ENCODE results near the gene MPC1L. TPM values are rescaled to one million over a fixed set of nuclear protein-coding genes. Genes with fewer than 3 reads are reported as not detected.

MPC1L gene
- total and polyA plus RNA-seq, 9 donors, result not detected

GRCh38 chrX:40623665-40624064 is 437 bp downstream of the MPC1L start:
- WGBS (ENCODE audit: insufficient coverage), result 85% methylated on average over 23 of the region's 32 CpGs
- no peaks in the 10 kb centered on the region for H3K4me1 ChIP-seq (ENCODE audit: control insufficient read depth, insufficient read depth, low read length)
- no peak overlapping the region for H3K27ac ChIP-seq (ENCODE audit: low read length)
- peaks cover 3% of the 10 kb centered on the region for H3K36me3 ChIP-seq (ENCODE audit: control insufficient read depth, insufficient read depth, low read length)
- peaks cover 3% of the 10 kb centered on the region for H3K9me3 ChIP-seq (replicated peaks; ENCODE audit: control insufficient read depth, low read depth, low read length)
- peaks cover 33% of the 10 kb centered on the region for H3K27me3 ChIP-seq (ENCODE audit: control insufficient read depth, insufficient read depth, low read length)
- H3K4me3 ChIP-seq (ENCODE audit: low read length), result no peak overlapping the region
- DNase-seq, result no peak

DNA sequence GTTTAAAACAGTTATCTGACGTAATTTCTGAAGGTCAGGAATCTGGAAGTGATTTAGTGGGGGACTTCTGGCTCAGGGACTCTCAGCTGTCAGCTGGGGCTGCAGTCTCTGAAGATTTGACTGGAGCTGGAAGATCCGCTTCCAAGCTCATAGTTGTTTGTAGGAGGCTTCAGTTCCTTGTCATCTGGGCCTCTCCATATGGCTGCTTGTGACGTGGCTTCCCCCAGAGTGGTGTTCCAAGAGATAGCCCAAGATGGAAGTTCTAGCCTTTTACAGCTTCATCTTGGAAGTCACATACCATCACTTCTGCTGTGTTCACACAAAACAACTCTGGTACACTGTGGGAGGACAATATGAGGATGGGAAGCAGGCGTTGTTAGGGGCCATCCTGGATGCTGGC is 2.1 kb downstream of the MPC1L start:
- H3K27ac ChIP-seq (ENCODE audit: low read length), result no peak overlapping the region
- DNase-seq, result peak; percentile 31
- peaks cover 36% of the 10 kb centered on the region for H3K27me3 ChIP-seq (ENCODE audit: control insufficient read depth, insufficient read depth, low read length)
- H3K9me3 ChIP-seq (replicated peaks; ENCODE audit: control insufficient read depth, low read depth, low read length), result peaks cover 3% of the 10 kb centered on the region
- H3K36me3 ChIP-seq (ENCODE audit: control insufficient read depth, insufficient read depth, low read length), result peaks cover 11% of the 10 kb centered on the region
- no CpG with 5 or more reads among the region's 4 CpGs for WGBS (ENCODE audit: insufficient coverage)
- no peak overlapping the region for H3K4me3 ChIP-seq (ENCODE audit: low read length)
- H3K4me1 ChIP-seq (ENCODE audit: control insufficient read depth, insufficient read depth, low read length), result no peaks in the 10 kb centered on the region

GRCh38 chrX:40628506-40628905 is 5.3 kb downstream of the MPC1L start:
- 85% methylated on average over 4 of the region's 5 CpGs for WGBS (ENCODE audit: insufficient coverage)
- H3K27ac ChIP-seq (ENCODE audit: low read length), result no peak overlapping the region
- H3K9me3 ChIP-seq (replicated peaks; ENCODE audit: control insufficient read depth, low read depth, low read length), result no peaks in the 10 kb centered on the region
- peaks cover 29% of the 10 kb centered on the region for H3K27me3 ChIP-seq (ENCODE audit: control insufficient read depth, insufficient read depth, low read length)
- H3K4me1 ChIP-seq (ENCODE audit: control insufficient read depth, insufficient read depth, low read length), result no peaks in the 10 kb centered on the region
- no peak overlapping the region for H3K4me3 ChIP-seq (ENCODE audit: low read length)
- DNase-seq, result no peak
- peaks cover 21% of the 10 kb centered on the region for H3K36me3 ChIP-seq (ENCODE audit: control insufficient read depth, insufficient read depth, low read length)

DNA sequence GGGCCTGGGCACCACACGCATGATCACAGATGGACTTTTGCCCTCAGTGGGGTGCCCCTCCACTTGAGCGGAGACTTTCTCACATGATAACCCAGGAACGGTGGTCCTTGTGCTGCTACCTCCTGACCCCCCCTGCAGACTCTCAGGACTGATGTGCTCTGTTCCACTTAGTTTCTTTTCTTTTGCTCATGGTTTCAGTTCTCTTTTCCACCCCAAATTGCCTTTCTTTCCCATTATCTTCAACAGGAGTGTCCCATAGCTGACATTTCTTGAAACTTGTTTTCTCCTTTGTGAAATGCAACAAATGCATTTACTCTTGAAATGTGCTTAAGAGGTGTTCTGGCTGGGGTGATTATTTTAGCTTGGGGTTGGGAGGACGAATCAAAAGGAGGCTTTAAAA is 9.0 kb downstream of the MPC1L start:
- 86% methylated on average over 4 of the region's 4 CpGs for WGBS (ENCODE audit: insufficient coverage)
- DNase-seq, result no peak
- H3K27me3 ChIP-seq (ENCODE audit: control insufficient read depth, insufficient read depth, low read length), result peaks cover 31% of the 10 kb centered on the region
- H3K4me1 ChIP-seq (ENCODE audit: control insufficient read depth, insufficient read depth, low read length), result no peaks in the 10 kb centered on the region
- H3K36me3 ChIP-seq (ENCODE audit: control insufficient read depth, insufficient read depth, low read length), result peaks cover 37% of the 10 kb centered on the region
- no peaks in the 10 kb centered on the region for H3K9me3 ChIP-seq (replicated peaks; ENCODE audit: control insufficient read depth, low read depth, low read length)
- no peak overlapping the region for H3K27ac ChIP-seq (ENCODE audit: low read length)
- no peak overlapping the region for H3K4me3 ChIP-seq (ENCODE audit: low read length)

- no CpG with 5 or more reads among the region's 3 CpGs for WGBS (ENCODE audit: insufficient coverage)
- DNase-seq, result no peak
- no peaks in the 10 kb centered on the region for H3K4me1 ChIP-seq (ENCODE audit: control insufficient read depth, insufficient read depth, low read length)
- H3K9me3 ChIP-seq (replicated peaks; ENCODE audit: control insufficient read depth, low read depth, low read length), result no peaks in the 10 kb centered on the region
- H3K36me3 ChIP-seq (ENCODE audit: control insufficient read depth, insufficient read depth, low read length), result peaks cover 38% of the 10 kb centered on the region
- H3K27ac ChIP-seq (ENCODE audit: low read length), result no peak overlapping the region
- H3K4me3 ChIP-seq (ENCODE audit: low read length), result no peak overlapping the region
- H3K27me3 ChIP-seq (ENCODE audit: control insufficient read depth, insufficient read depth, low read length), result peaks cover 43% of the 10 kb centered on the region
Measured at GRCh38 chrX:40637687-40638086, 14.5 kb downstream of the MPC1L start.

GRCh38 chrX:40644176-40644575 is 20.9 kb downstream of the MPC1L start:
- peaks cover 22% of the 10 kb centered on the region for H3K4me1 ChIP-seq (ENCODE audit: control insufficient read depth, insufficient read depth, low read length)
- no peaks in the 10 kb centered on the region for H3K9me3 ChIP-seq (replicated peaks; ENCODE audit: control insufficient read depth, low read depth, low read length)
- WGBS (ENCODE audit: insufficient coverage), result no CpG with 5 or more reads among the region's 5 CpGs
- peaks cover 47% of the 10 kb centered on the region for H3K27me3 ChIP-seq (ENCODE audit: control insufficient read depth, insufficient read depth, low read length)
- DNase-seq, result peak; percentile 64
- H3K4me3 ChIP-seq (ENCODE audit: low read length), result no peak overlapping the region
- peak overlapping the region; percentile 4 for H3K27ac ChIP-seq (ENCODE audit: low read length)
- H3K36me3 ChIP-seq (ENCODE audit: control insufficient read depth, insufficient read depth, low read length), result peaks cover 9% of the 10 kb centered on the region

DNA sequence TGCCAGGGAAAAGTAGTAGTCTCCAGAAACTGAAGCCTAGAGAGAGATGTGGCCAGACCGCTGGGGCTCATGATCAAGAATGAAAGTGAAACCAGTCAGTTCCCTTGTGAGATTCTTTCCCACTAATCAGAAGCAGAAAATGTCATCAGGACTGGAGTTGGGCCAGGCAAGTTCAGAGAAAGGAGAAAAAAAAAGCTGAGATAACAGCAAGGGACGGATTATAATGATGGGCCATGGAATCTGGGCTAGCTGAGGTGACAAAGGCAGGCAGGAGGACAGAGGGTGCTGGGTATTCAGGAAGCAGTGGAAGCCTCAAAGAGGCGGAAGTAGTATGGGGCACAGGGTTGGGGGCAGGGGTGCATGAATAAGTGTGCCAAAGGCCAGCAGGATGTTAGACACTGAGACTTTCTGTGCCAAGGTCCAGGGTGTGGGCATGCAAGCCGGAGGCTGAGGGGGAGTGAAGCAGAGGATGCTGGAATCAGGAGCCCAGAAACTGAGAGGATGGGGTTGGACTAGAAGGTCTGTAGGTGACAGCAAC is 21.7 kb downstream of the MPC1L start:
- 59% methylated on average over 3 of the region's 4 CpGs for WGBS (ENCODE audit: insufficient coverage)
- H3K4me3 ChIP-seq (ENCODE audit: low read length), result peak overlapping the region; percentile 9
- H3K27me3 ChIP-seq (ENCODE audit: control insufficient read depth, insufficient read depth, low read length), result peaks cover 42% of the 10 kb centered on the region
- peak overlapping the region; percentile 78 for H3K27ac ChIP-seq (ENCODE audit: low read length)
- peaks cover 22% of the 10 kb centered on the region for H3K4me1 ChIP-seq (ENCODE audit: control insufficient read depth, insufficient read depth, low read length)
- peak; percentile 77 for DNase-seq
- H3K36me3 ChIP-seq (ENCODE audit: control insufficient read depth, insufficient read depth, low read length), result peaks cover 5% of the 10 kb centered on the region
- H3K9me3 ChIP-seq (replicated peaks; ENCODE audit: control insufficient read depth, low read depth, low read length), result no peaks in the 10 kb centered on the region

GRCh38 chrX:40646489-40647306 is 23.5 kb downstream of the MPC1L start:
- Histone ChIP-seq H3K27ac (ENCODE audit: low read length) (peak overlapping the region; percentile 47), H3K27me3 (ENCODE audit: control insufficient read depth, insufficient read depth, low read length) (peaks cover 32% of the 10 kb centered on the region), H3K4me1 (ENCODE audit: control insufficient read depth, insufficient read depth, low read length) (peaks cover 22% of the 10 kb centered on the region), H3K9me3 (replicated peaks; ENCODE audit: control insufficient read depth, low read depth, low read length) (no peaks in the 10 kb centered on the region), H3K36me3 (ENCODE audit: control insufficient read depth, insufficient read depth, low read length) (peaks cover 3% of the 10 kb centered on the region), H3K4me3 (ENCODE audit: low read length) (peak overlapping the region; percentile 68)
- whole genome bisulfite sequencing (ENCODE audit: insufficient coverage), result 11% methylated on average over 29 of the region's 33 CpGs
- peak; percentile 31 for DNase-seq

DNA sequence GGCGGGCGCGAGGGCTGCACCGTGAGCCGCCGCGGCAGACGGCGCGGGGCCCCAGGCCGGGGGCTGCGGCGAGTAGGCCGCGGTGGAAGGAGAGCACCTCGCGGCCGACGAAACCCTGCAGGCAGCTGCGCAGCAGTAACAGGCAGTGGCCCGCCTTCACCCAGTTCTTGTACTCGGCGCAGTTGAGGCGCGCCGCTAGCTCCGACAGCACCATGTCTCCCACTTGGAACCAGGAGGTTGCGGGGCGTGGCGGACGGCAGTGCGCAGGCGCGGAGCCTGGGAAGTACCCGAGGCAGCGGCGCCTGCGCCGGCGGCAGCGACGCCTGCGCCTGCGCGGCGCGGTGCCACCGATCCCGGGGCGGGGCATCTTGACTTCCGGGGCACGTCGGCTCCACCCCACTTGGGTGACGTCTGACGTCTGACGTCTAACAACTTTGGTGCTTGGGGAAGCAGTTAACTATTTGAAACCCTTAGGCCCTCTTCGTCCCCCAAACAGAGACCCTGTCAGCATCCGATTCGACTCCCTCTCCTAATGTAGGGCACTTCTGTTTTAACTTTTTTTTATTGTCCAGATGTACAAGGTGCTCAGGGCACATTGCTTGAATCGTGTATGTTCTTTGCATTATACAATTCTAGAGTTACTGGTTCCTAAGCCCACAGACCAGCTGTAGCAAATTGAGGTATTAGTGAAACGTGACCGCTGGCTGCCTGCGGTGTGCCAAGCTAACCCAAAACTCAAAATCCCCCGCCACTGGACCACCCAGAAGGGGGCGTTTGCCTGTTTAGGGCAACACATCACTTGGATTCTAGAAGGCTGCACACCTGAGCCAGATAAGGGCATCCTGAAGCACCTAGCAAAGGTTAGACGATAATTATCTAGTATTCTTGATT is 24.3 kb downstream of the MPC1L start, which contains the start of gene CXorf38:
TSS of gene CXorf38 (minus strand) at position 255 of the 891 bp plus-strand sequence. CDS start at position 214, 41 bp downstream.
- Histone ChIP-seq H3K4me3 (ENCODE audit: low read length) (peak within 1 kb of the TSS; percentile 68), H3K4me1 (ENCODE audit: control insufficient read depth, insufficient read depth, low read length) (peaks cover 22% of the 10 kb centered on the region), H3K27me3 (ENCODE audit: control insufficient read depth, insufficient read depth, low read length) (peaks cover 25% of the 10 kb centered on the region), H3K9me3 (replicated peaks; ENCODE audit: control insufficient read depth, low read depth, low read length) (no peaks in the 10 kb centered on the region), H3K36me3 (ENCODE audit: control insufficient read depth, insufficient read depth, low read length) (no peaks in the 10 kb centered on the region), H3K27ac (ENCODE audit: low read length) (peak within 1 kb of the TSS; percentile 81)
- 3% methylated on average over 52 of the region's 66 CpGs for WGBS (ENCODE audit: insufficient coverage)
- peak; percentile 96 for DNase-seq
